Right renal pelvis (tissue), 4 donors: ENCODE data around the gene PRDM12. TPM values are rescaled to one million over a fixed set of nuclear protein-coding genes. Genes with fewer than 3 reads are reported as not detected.
A peak's percentile ranks its signal among the peaks of the same experiment; 100 is the strongest.
"Not testable (repeated sequence)": the region's sequence is repeated elsewhere in the genome, so short reads cannot be mapped to it uniquely, and the experiment has no call there.

ENCODE experiments used
- DNase-seq, 4 donors: peaks; one replicate each; pipeline ENCODE4 v3.0.0-alpha.2; 2013; ENCODE audit warnings: low read depth in 4 of 4, low spot score in 3 of 4, missing footprints in 1 of 4
- polyA plus RNA-seq, 4 donors: library from polyadenylated mRNA; unstranded; fragments of 120-200 nt; gene quantifications; one replicate each; pipeline ENCODE4 v1.2.1, GENCODE V29; 2013; ENCODE audit not compliant: insufficient read length in 4 of 4

The PRDM12 gene
- polyA plus RNA-seq, 4 donors = not detected

DNA sequence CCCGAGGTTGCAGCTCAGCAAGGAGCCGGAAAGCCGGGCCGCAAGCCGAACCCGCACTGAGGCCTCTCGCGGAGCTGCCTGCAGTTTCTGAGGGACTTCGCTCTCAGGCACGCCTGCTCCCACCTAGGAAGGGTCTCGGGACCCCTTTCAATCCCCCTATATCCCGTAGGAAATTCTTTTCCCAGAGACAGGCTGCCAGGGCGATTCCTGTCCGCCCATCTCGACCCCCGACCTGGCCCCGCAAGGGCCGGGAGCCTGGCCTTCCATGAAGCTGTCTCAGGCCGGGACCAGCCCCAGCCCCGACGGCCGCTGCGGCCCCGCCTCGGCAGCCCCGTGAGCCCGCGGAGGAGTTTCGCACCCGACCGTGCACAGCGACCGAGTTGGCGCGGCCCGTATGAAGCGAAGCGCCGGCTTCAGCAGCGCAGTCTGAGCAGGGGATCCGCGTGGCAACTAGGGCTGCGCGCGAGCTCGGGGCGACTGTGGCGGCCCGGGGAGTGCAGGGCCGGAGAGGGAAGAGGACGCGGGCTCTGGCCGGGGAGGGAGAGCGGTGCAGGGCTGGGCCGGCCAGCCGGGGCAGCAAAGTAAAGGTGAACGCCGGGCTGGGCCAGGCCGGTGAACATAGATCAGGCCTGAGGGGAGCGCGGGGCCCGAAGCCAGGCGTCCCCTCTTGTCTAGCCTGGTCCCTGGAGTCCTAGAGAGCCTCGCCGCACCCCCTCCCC lies 977 bp upstream of the PRDM12 start:
- no peak for DNase-seq

DNA sequence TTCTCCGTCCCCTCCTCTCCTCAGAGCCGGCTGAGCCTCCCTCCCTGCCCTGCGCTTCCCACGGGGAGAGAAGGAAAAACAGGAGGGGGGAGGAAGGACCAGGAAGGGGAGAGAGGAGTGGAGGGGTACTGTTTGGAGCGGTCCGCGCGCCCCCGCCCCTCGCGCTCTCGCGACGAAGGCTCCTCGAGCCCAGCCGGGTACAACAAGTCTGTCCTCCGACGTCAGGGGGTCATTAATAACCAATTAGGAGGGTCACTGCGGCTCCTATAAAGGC lies 480 bp upstream of the PRDM12 start:
- DNase-seq = no peak

DNA sequence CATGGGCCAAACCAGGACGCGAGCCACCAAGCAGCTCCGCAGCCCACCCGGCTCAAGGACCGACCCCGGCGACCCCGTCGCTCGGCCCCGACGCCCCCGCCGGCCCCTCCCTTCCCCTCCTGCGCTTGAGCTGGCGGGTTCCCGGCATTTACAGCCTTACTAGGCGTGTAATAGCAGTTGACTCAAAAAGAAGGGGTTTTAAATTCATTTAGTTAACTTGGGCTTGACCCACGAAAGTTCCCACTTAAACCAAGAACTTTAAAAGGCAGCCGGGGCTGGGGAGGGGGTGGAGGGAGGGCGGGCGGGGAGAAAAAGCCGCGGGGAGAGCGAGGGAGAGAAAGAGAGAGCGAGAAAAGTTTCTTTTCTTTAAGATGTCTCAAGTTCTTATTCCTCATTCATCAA lies 636 bp downstream of the PRDM12 start:
- no peak for DNase-seq

DNA sequence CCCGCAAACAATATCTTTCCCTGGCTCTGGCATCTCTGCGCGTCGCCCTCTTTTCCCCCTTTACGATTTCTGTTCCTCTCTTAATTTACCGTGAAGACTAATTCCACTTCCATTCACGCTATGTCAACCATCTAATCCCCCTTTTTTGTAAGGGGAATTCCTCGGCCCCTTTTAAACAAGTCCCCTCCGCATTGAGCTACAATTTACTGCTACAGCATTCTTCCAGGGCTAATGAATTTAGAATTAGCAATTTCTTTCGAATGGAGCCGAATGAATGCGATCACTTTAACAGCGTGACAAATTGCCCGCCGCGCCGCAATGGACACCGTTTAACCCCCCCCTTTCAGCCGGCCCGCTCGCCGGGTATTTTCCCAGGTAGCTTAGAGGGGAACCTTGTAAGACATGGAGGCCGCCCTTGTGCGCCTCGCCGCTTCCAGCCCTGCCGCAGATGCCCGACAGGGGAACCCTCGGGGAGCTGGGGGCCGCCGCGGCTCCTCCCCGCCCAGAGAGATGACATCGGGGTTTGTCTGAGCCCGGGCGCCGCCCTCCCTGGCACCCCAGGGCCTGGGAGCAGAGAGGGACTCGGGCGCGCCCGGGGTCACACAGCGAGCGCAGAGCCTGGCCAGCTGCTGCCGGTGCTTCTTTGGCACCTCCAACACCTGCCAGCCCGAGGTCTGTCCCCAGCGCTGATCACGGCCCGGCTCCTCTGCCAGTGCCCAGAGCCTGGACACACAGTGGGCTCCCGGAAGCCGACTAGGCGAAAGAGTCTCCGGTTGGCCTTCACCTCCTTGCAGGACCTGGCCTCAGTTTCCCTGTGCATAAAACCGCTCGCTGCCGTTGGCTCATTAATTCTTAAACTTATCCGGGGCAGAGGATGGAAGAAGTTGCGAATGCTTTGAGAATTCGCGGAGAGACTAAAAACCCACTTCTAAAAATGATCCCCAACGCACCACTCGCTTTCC lies 1.3 kb downstream of the PRDM12 start:
- no peak for DNase-seq

DNA sequence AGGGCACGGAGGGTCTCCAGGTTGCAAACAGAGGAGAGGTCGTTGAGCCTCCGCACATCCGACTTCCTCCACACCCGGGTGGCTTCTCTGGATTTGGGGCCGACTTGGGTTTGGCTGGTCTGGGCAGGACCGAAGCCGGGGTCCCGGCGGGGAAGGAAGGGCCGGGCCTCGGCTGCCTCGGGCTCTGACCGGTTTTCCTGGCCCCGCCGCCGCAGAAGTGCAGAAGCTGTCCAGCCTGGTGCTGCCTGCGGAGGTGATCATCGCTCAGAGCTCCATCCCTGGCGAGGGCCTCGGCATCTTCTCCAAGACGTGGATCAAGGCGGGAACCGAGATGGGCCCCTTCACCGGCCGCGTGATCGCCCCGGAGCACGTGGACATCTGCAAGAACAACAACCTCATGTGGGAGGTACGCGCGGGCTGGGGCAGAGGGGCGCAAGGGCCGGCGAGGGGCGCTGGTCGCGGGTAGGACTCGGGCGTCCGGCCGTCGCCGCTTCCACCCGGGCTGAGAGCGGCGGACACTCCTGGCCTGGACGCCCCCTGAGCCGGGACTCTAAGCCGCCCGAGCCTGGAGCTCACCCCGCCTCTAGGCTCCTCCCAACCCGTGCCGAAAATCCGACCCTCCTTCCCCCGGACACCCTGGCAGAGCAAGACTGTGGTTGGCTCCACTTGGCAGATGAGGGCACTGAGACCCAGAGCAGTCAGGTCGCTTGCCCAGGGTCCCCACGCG lies 2.2 kb downstream of the PRDM12 start:
- DNase-seq = no peak

DNA sequence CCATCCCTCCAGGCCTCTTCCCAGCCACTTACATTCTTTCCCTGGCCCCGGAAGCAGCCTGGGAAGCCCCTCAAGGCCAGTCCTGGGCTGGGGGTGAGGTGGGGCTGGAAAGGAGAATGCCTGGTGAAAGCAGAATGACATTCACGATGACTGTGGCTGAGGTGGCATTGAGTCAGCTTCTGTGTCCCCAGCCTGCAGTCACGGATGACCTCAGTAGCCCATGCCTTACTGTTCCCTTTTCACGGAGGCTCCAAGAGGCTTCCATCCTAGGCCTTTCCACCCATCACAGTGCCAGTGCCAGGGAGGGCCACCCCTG lies 2.7 kb downstream of the PRDM12 start:
- no peak for DNase-seq

DNA sequence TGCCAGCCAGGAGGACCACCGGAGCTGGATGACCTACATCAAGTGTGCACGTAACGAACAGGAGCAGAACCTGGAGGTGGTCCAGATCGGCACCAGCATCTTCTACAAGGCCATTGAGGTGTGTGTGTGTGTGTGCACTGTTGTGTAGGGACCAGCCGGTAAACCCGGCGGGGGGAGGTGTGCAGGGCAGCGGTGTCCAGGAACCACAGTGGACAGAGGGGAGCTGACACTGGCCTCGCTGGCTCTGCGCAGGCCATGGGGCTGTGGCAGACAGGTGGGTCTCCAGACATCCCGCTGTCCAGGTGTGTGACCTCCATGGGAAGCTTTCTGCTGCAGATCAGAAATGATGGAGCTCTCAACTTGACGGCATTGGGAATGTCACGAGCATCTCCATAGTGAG lies 3.8 kb downstream of the PRDM12 start:
- DNase-seq = no peak

DNA sequence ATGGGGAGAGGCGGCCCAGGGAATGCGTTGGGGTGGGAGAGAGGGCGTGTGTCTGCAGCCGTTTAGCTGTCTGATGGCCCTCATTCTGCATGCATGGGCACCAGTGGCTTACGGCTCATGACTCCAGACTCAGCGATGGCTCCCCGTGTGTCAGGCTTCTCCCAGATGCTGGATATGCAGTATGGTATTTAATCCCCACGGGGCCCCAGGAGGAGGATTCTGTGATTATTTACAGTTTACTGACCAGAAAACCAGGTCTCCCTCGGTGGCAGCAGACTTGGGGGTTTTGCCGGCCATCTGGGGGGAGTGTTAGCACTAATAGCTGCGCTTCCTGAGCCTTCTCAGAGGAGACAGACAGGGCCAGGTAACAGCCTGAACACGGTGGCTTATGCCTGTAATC lies 4.3 kb downstream of the PRDM12 start:
- DNase-seq = no peak

DNA sequence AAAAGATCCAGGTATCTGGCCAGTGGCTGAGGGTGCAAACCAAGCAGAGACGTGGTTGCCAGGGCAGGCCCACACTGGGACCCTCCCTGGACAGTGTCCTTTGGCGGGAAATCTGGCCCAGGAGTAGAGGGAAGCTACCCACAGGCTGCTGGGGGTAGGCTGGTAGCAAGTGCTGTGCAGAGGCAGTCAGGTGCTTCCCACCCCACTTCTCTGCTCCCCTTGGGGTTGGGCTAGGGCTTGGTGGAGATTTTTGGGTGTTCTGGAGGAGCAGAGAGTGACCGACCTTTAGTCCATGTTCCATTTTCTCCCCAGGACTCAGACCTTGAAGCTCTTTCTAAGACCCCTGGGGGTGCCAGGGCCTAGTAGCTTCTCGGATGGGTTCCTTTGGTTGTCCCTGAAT lies 5.6 kb downstream of the PRDM12 start:
- no peak for DNase-seq

DNA sequence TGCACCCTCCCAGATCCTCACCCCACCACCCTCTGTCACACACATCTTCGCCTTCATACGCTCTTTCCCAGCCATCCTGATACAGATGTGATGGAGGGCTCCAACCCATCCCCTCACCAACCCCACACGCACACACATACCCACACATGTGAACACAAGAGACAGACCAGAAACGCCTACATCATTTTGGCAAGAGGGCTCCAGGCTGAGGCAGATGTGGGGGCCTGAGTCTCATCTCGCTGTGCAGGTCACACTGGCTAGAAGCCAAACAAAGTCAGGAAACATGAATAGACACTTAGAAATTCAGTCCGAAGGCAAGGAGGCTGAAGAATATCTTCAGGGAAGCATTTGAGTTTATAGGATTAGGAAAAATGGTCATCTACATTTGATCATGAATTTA lies 6.2 kb downstream of the PRDM12 start:
- DNase-seq = no peak

DNA sequence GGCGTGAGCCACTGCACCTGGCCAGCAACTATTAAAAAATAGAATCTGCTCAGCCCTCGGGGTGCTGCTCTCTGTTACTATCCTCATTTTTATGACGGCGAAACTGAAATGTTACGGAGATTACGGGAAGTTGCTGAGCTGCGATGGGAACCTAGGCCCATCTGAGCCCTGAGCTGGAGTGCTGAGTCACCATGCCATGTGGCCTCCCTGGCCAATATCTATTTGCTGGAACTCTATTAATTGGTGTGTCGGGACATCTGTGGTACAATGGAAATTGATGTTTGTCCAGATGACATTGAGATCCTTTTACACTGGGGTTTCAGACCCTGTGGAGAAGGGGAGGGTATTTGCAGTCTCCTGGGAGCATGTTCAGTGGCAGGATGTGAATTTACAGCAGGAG lies 8.1 kb downstream of the PRDM12 start:
- DNase-seq = no peak

DNA sequence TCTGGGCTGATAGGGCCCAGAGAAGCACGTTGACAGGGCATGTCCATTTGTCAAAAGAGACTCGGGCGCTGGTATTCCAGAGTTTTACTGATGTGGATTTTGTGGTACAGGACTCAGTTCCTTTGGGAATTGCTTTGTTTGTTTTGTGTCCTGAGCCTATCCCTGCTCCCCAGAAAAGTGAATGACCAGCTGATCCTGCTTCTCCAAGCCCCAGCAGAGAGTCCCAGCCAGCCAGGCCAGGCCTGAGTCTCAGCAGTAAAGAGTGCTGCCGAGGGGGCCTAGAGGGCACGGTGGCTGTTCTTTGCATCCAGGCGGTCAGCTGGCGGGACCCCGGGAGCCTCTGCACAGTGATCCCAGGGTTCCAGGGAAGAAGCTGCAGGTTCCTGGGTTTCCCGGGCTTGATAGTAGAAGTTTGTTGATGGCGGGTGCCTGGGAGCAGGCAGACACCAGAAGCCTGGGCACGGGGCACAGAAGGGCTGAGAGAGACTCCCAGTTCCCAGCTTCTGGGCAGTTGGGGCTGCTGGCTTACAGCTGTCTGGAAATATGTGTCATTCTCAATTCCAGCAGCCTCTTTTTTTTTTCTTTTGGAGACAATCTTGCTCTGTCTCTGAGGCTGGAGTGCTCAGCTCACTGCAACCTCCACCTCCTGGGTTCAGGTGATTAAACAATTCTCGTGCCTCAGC lies 8.7 kb downstream of the PRDM12 start:
- DNase-seq = no peak

DNA sequence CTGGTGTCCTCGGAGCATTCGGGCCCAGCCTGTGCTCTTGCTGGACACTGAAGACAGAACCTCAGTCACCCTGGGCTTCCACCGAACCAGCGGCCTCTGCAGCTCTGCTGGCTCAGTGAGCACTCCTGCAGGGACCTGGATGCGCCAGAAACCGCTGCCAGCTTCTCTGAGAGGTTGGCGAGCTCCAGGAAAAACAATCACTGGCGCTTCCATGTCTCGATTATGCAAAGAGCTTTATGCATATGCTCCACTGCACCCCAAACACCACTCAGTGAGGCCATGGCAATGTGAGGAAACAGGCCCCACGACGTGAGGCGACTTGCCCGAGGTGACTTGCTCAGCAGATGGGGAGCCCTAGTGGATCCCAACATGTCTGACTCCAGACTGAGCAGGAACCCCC lies 11.0 kb downstream of the PRDM12 start:
- no peak for DNase-seq

DNA sequence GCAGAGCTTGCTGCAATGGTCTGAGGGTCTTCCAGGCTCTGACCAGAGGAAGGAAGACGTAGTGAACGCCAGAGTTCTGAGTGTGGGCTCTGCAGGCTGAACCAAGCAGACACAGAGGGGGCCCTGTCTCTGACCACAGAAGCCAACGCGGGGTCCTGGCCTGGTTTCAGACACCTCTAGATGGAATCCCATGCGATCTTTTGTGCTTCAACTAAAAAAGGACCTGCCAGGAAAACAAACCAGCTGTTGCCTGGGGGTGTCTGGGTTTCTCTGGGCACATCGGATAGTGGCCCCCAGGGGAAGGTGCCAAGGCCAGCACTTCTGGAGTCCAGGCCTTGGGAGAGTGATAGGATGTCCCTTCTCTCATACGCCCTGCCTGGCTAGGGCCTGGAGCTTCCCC lies 12.9 kb downstream of the PRDM12 start:
- DNase-seq = no peak

DNA sequence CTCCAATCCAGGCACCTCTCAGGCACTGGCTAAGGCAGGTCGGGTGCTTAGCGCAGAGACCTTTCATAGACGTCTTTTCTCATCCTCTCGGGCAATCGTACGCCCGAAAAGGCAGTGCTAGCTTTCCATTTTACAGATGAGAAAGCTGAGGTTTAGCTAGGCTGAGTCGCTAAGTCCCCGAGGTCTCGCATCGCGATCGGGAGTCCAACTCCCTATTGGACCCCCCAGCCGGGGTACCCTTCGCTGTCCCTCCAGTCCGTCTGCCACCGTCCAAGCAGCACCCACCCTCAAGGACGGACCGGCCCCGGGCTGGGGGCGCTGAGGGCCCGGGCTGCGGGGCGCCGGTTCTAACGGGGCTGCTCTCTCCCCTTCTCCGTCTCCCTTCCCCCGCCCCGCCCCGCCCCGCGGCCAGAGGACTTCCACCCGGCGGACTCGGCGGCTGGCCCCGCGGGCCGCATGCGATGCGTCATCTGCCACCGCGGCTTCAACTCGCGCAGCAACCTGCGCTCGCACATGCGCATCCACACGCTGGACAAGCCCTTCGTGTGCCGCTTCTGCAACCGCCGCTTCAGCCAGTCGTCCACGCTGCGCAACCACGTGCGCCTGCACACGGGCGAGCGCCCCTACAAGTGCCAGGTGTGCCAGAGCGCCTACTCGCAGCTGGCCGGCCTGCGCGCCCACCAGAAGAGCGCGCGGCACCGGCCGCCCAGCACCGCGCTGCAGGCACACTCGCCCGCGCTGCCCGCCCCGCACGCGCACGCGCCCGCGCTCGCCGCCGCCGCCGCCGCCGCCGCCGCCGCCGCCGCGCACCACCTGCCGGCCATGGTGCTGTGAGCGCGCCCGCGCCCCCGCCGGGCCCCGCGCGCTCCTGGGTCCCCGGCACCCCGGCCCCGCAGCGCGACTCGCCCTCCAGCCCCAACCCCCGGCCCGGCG lies 16.7 kb downstream of the PRDM12 start:
- peak in 1 of 4 donors; percentile 45 for DNase-seq

DNA sequence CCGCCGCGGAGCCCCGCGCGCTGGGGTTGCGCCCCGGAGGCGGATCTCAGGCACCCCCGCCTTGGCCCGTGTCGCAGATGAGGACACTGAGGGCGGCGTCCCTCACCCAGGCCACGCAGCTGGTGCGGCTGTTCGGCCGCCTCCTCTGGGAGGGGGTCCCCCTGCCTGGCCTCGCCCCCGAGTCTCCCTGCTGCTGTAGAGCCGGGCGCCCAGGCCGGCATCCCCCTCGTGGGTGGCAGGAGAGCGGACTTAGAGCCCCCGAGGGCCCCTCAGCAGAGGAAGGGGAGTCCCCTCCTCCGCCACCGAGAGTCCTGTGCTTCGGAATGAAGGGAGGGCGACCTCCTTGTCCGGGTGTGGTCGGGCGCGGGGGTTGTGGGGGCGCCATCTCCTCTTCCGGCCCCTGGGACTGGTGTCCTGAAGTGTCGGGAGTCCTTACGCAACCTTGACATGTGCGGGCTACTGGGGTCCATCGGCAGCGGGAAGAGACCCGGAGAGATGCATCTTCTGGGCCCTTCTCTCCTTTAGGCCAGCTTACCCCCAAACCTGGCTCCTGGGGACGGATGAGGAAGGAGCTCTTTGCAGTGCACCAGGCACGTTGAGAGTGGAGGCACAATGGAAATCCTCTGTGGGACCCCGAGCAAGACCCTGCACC lies 17.5 kb downstream of the PRDM12 start:
- no peak for DNase-seq

DNA sequence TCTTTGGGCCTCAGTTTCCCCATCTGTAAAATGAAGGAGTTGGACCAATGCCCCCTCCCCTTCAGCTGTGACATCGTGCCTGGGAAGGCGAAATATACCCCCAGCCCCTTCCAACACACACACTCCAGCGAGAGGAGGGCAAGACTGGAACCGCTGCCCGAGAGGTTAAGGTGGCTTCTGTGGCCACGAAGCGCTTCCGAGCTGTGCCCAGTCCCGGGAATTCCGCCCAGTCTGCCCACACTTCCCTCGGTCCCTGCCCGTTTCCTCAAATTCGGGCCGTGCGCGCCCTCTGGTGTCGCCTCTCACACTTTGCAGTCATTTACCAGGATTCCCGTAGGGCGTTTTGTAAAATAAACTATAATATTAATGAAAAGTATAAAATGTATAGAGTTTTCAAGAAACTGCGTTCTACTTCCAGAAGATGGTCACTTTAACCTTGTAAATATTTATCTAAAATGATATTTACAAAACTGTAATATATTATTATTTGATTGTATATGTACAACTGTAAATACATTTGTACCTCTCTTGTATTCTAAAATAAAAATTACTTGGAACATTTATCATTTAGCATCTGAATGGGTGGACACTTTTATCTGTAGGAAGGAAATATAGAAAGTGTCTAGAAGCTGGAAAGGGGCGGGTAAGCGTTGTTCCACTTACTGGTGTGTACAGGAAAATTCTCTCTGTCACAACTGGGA lies 18.2 kb downstream of the PRDM12 start:
- peak in 1 of 4 donors; percentile 45 for DNase-seq

DNA sequence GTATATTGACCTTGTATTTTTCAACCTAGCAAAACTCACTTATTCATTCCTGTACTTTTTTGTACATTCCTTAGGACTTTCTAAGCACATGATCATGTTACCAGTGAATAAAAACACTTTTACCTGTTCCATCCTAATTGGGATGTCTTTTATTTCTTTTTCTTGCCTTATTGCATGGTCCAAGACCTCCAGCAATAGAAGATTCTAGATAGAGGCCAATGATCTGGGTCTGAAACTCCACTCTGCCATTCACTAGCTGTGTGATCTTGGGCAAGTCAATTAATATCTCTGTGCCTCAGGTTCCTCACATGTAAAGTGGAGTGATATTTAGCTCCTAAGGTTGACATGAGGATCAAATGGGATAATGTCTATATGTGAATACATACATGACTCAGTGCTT lies 20.7 kb downstream of the PRDM12 start:
- DNase-seq = no peak

DNA sequence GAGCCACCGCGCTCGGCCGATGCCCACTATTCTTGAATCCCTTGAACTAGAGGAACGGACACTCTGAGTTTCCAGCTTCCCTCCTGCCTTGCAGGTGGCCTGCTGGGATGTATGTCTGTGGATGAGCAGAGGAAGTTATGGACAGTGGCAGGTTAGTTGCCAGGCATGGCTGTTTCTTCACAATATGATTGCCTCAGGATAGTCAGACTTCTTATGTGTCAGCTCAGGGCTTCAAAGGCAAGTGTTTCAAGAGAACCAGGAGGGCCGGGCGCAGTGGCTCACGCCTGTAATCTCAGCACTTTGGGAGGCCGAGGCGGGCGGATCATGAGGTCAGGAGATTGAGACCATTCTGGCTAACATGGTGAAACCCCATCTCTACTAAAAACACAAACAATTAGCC lies 21.6 kb downstream of the PRDM12 start:
- DNase-seq = not testable (repeated sequence)
